Nephron (organoid): ENCODE data around the gene HOXA4.

Experiments used
- H3K27ac Mint-ChIP-seq, 3 experiments: 2 replicates each; pipeline ENCODE4 v1.8.0; 2020; ENCODE audit warnings: mixed read lengths in 3 of 3, mild to moderate bottlenecking in 2 of 3, moderate library complexity in 1 of 3
- H3K27me3 Mint-ChIP-seq: 2 replicates; pipeline ENCODE4 v1.8.0; 2021; ENCODE audit warnings: low read depth, mild to moderate bottlenecking, moderate library complexity, mixed read lengths
- H3K36me3 Mint-ChIP-seq: 2 replicates; pipeline ENCODE4 v1.8.0; 2020; ENCODE audit warnings: low read depth, mixed read lengths
- H3K4me1 Mint-ChIP-seq: 2 replicates; pipeline ENCODE4 v1.8.0; 2020; ENCODE audit warnings: mixed read lengths
- H3K4me3 Mint-ChIP-seq, 3 experiments: 2 replicates each; pipeline ENCODE4 v1.8.0; 2020; ENCODE audit warnings: mild to moderate bottlenecking in 3 of 3, mixed read lengths in 3 of 3, moderate library complexity in 2 of 3
- H3K9me3 Mint-ChIP-seq: 2 replicates; pipeline ENCODE4 v1.8.0; 2020; ENCODE audit warnings: mixed read lengths
- CTCF ChIP-seq, 3 experiments: fragments of 200-600 bp; sonication (generic); IDR thresholded peaks; one replicate each; pipeline ENCODE4 v1.5.0; 2021; ENCODE audit warnings: antibody characterized with exemption in 3 of 3; ENCODE audit not compliant: unreplicated experiment in 3 of 3

Gene HOXA4

GRCh38 chr7:27173511-27173955 lies 43.0 kb upstream of the HOXA4 start:
- Mint-ChIP-seq H3K4me1 (peaks cover 47% of the 10 kb centered on the region), H3K9me3 (no peaks in the 10 kb centered on the region), H3K27me3 (peaks cover 58% of the 10 kb centered on the region), H3K36me3 (peaks cover 68% of the 10 kb centered on the region), H3K4me3 (peak overlapping the region in 1 of 3 experiments; percentile 95), H3K27ac (peak overlapping the region in 1 of 3 experiments; percentile 100)
- no peak for TF ChIP-seq CTCF (IDR thresholded peaks at IDR 0.05; ENCODE audit: unreplicated experiment in 3 of 3)

- Mint-ChIP-seq H3K4me1 (peaks cover 46% of the 10 kb centered on the region), H3K4me3 (peak overlapping the region; percentile 92 to 95 (median 93)), H3K36me3 (peaks cover 68% of the 10 kb centered on the region), H3K9me3 (no peaks in the 10 kb centered on the region), H3K27me3 (peaks cover 52% of the 10 kb centered on the region), H3K27ac (peak overlapping the region; percentile 99 to 100 (median 99))
- no peak for TF ChIP-seq CTCF (IDR thresholded peaks at IDR 0.05; ENCODE audit: unreplicated experiment in 3 of 3)
These were observed 42.4 kb upstream of the HOXA4 start for GRCh38 chr7:27172823-27173510.

- Mint-ChIP-seq H3K27ac (peak overlapping the region; percentile 99 to 100 (median 99)), H3K36me3 (peaks cover 68% of the 10 kb centered on the region), H3K4me1 (peaks cover 45% of the 10 kb centered on the region), H3K4me3 (peak overlapping the region; percentile 92 to 95 (median 93)), H3K9me3 (no peaks in the 10 kb centered on the region), H3K27me3 (peaks cover 46% of the 10 kb centered on the region)
- TF ChIP-seq CTCF (IDR thresholded peaks at IDR 0.05; ENCODE audit: unreplicated experiment in 3 of 3) = no peak
These were observed 41.8 kb upstream of the HOXA4 start for GRCh38 chr7:27172315-27172774.

GRCh38 chr7:27171637-27172314 lies 41.2 kb upstream of the HOXA4 start:
- Mint-ChIP-seq H3K9me3 (no peaks in the 10 kb centered on the region), H3K4me1 (peaks cover 41% of the 10 kb centered on the region), H3K36me3 (peaks cover 68% of the 10 kb centered on the region), H3K4me3 (peak overlapping the region; percentile 92 to 95 (median 93)), H3K27ac (peak overlapping the region; percentile 99 to 100 (median 99)), H3K27me3 (peaks cover 40% of the 10 kb centered on the region)
- no peak for TF ChIP-seq CTCF (IDR thresholded peaks at IDR 0.05; ENCODE audit: unreplicated experiment in 3 of 3)

- TF ChIP-seq CTCF (IDR thresholded peaks at IDR 0.05; ENCODE audit: unreplicated experiment in 3 of 3) = no peak
- Mint-ChIP-seq H3K9me3 (no peaks in the 10 kb centered on the region), H3K27ac (peak overlapping the region; percentile 99 to 100 (median 99)), H3K27me3 (peaks cover 36% of the 10 kb centered on the region), H3K4me3 (peak overlapping the region; percentile 92 to 95 (median 93)), H3K4me1 (peaks cover 41% of the 10 kb centered on the region), H3K36me3 (peaks cover 63% of the 10 kb centered on the region)
These were observed 40.7 kb upstream of the HOXA4 start for GRCh38 chr7:27171325-27171636.
